Left colon (tissue), 2 donors: ENCODE data around the gene FAM117A. TPM values are rescaled to one million over a fixed set of nuclear protein-coding genes. Genes with fewer than 3 reads are reported as not detected.

ENCODE experiments used
- ATAC-seq: fragments of 200-7000 bp; cut with Tn5 transposase; one replicate; pipeline ENCODE4 v1.9.1; 2020; ENCODE audit warnings: mild to moderate bottlenecking, moderate library complexity
- DNase-seq, 2 donors: peaks; one replicate each; pipeline ENCODE4 v3.0.0-alpha.2; 2020
- intact Hi-C, 2 donors: fragments of 100-400 bp; cut with DNase I in 1 of 2; cut with micrococcal nuclease in 1 of 2; formaldehyde crosslinking; loops; one replicate each; pipeline versions ENCODE4 v1.11.2 to v1.14.0; 2022; cut with DNase I, micrococcal nuclease
- total RNA-seq, 2 donors: library from RNA; stranded (reverse); fragmentation: NEBNext Ultra II Directional; extraction: Animal tissue kit (Norgen Biotek cat#: 25700); gene quantifications; one replicate each; pipeline ENCODE4 v1.2.1, GENCODE V29; 2021
- donor health status: DM: no; HTN: no; CAD: no.
- donor health status: DM: yes; HTN: yes; CAD: no.

FAM117A gene
- total RNA-seq, 2 donors from 2014 or later: 7.6 to 10.0 TPM

- ATAC-seq (no peak), DNase-seq (no peak)
- intact Hi-C loops: no loop called here
Measured at GRCh38 chr17:49722066-49722465, 41.9 kb downstream of the FAM117A start.

GRCh38 chr17:49717371-49717861 lies 46.5 kb downstream of the FAM117A start:
- DNase-seq: no peak
- intact Hi-C loops: no loop called here
- ATAC-seq: no peak

- intact Hi-C loops: no loop called here
- ATAC-seq (peak; percentile 47), DNase-seq (no peak)
Measured at GRCh38 chr17:49716668-49717364, 47.1 kb downstream of the FAM117A start.

- DNase-seq (no peak), ATAC-seq (no peak)
- intact Hi-C loops: no loop called here
Measured at GRCh38 chr17:49715717-49716279, 48.1 kb downstream of the FAM117A start.

- no peak for ATAC-seq
- intact Hi-C loops: no loop called here
- DNase-seq: no peak
Measured at GRCh38 chr17:49715216-49715615, 48.7 kb downstream of the FAM117A start.

GRCh38 chr17:49708515-49709183 lies 55.3 kb downstream of the FAM117A start:
- intact Hi-C loops: no loop called here
- no peak for DNase-seq
- ATAC-seq: no peak

- ATAC-seq (peak; percentile 98), DNase-seq (peak; percentile 99)
- intact Hi-C loops: no loop called here
Measured at GRCh38 chr17:49707608-49708514, 56.1 kb downstream of the FAM117A start, which contains the start of gene SLC35B1. TSS of gene SLC35B1 (minus strand) at chr17:49707964. CDS start at chr17:49707833, 131 bp downstream.

GRCh38 chr17:49707246-49707607 lies 56.7 kb downstream of the FAM117A start:
- DNase-seq (no peak), ATAC-seq (no peak)
- intact Hi-C loops: no loop called here

GRCh38 chr17:49705254-49705653 lies 58.7 kb downstream of the FAM117A start:
- ATAC-seq: no peak
- intact Hi-C loops: no loop called here
- no peak for DNase-seq

GRCh38 chr17:49703557-49704277 lies 60.2 kb downstream of the FAM117A start:
- intact Hi-C loops: no loop called here
- peak; percentile 30 for ATAC-seq
- DNase-seq: no peak

- DNase-seq (no peak), ATAC-seq (no peak)
- intact Hi-C loops: no loop called here
Measured at GRCh38 chr17:49700960-49701359, 63.0 kb downstream of the FAM117A start.

- intact Hi-C loops: loop anchor here (5.0 kb wide), 3 partner anchors 53 to 128 kb away; partner anchors contain the start of gene NXPH3 (in 1 of the 2)
- no peak for ATAC-seq
- DNase-seq: no peak
Measured at GRCh38 chr17:49699966-49700575, 63.9 kb downstream of the FAM117A start.

- ATAC-seq (no peak), DNase-seq (no peak)
- intact Hi-C loops: loop anchor here (5.0 kb wide), 3 partner anchors 51 to 126 kb away; partner anchors contain the start of gene NXPH3 (in 1 of the 2)
Measured at GRCh38 chr17:49698005-49698404, 65.9 kb downstream of the FAM117A start.

- peak; percentile 42 for ATAC-seq
- intact Hi-C loops: loop anchor here (5.0 kb wide), 3 partner anchors 49 to 124 kb away; partner anchors contain the start of gene NXPH3 (in 1 of the 2)
- no peak for DNase-seq
Measured at GRCh38 chr17:49696233-49696761, 67.6 kb downstream of the FAM117A start.

GRCh38 chr17:49695698-49696232 lies 68.2 kb downstream of the FAM117A start:
- intact Hi-C loops: loop anchor here (5.0 kb wide), 3 partner anchors 48 to 123 kb away; partner anchors contain the start of gene NXPH3 (in 1 of the 2)

GRCh38 chr17:49694847-49695697 lies 68.9 kb downstream of the FAM117A start:
- peak in 1 of 2 donors; percentile 74 for DNase-seq
- intact Hi-C loops: loop anchor here (5.0 kb wide), 3 partner anchors 48 to 123 kb away; partner anchors contain the start of gene NXPH3 (in 1 of the 2)
- peak; percentile 53 for ATAC-seq

More at GRCh38 chr17:49695698-49696232, 68.2 kb downstream of the FAM117A start:
- DNase-seq (no peak), ATAC-seq (no peak)
